GM12891 (cell line): ENCODE measurements around the gene GLOD4.

Experiments used
- POLR2A ChIP-seq: IDR thresholded peaks from 2 replicates; pipeline ENCODE4 v1.6.1; 2011; ENCODE audit warnings: low read depth, low read length, control low read depth
- POLR2AphosphoS5 ChIP-seq: IDR thresholded peaks from 2 replicates; pipeline ENCODE4 v1.6.1; 2011; ENCODE audit warnings: low read depth, low read length, control low read depth

GRCh38 chr17:812638-813204, 30.6 kb upstream of the GLOD4 start:
- TF ChIP-seq POLR2AphosphoS5 = no peak
- TF ChIP-seq POLR2A = no peak
